Tibial nerve (tissue), 4 donors: ENCODE results near the gene ATF5.

Experiments used
- CTCF ChIP-seq, 5 experiments: fragments of 200-600 bp in 3 of 5; fragments of 450-650 bp in 2 of 5; sonication (generic) in 3 of 5; IDR thresholded peaks; one replicate each; pipeline ENCODE4 v1.5.1; 2016 to 2019; ENCODE audit warnings: antibody characterized with exemption in 5 of 5, mild to moderate bottlenecking in 3 of 5, moderate library complexity in 2 of 5
- EP300 ChIP-seq, 2 donors: sonication (generic); formaldehyde crosslinking; IDR thresholded peaks; one replicate each; pipeline ENCODE4 v1.6.1; 2017; ENCODE audit warnings: antibody characterized with exemption in 2 of 2, mild to moderate bottlenecking in 1 of 2
- POLR2A ChIP-seq, 2 donors: fragments of 450-650 bp; IDR thresholded peaks; one replicate each; pipeline ENCODE4 v1.6.1; 2017; ENCODE audit warnings: antibody characterized with exemption in 2 of 2, mild to moderate bottlenecking in 2 of 2, moderate library complexity in 2 of 2

DNA sequence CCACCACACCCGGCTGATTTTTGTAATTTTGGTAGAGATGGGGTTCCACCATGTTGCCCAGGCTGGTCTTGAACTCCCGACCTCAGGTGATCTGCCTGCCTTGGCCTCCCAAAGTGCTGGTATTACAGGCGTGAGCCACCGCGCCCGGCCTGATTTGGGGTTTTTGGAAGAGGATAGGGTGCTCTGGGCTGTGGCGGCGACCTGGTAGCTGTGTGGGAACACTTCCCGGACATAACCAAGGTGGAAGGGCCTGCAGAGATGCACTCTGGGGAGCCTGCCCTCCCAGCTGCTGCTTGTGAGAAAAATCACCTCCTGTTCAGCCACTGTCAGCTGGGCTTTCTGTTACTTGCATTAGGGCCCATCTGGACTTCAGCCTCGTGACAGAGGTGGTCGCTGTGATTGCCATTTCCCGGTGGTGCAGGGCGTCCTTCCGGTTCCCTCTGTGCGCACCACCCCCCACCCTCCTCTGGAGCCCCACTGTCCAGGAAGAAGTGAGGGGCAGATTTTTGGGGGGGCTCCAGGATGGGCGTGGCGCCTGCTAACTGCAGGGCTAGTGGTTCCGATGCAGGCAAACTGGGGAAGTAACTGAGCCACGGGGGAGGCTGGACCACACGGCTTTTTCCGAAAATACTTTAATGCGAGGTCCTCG lies 39.8 kb upstream of the ATF5 start:
- no peak for TF ChIP-seq CTCF (IDR thresholded peaks at IDR 0.05)
- no peak for TF ChIP-seq POLR2A (IDR thresholded peaks at IDR 0.05)
- no peak for TF ChIP-seq EP300 (IDR thresholded peaks at IDR 0.05)
